Astrocyte of the spinal cord (primary cell): ENCODE data around the gene SLC6A2.

Experiments
- DNase-seq: peaks from one replicate; pipeline ENCODE4 v3.0.0; 2011; ENCODE audit warnings: low read depth, low spot score
- H3K4me3 ChIP-seq: 2 replicates; pipeline ENCODE4 v1.5.1; 2011; ENCODE audit warnings: low read depth, mild to moderate bottlenecking, low read length, moderate library complexity
- CTCF ChIP-seq: IDR thresholded peaks from 2 replicates; pipeline ENCODE4 v1.5.1; 2012; ENCODE audit warnings: low read depth, mild to moderate bottlenecking, low read length, inconsistent platforms
- in situ Hi-C: cut with HindIII; loops from 2 replicates; pipeline ENCODE4 v1.10.0; 2017; ENCODE audit warnings: low sequenced_read_pairs

The SLC6A2 gene

GRCh38 chr16:55643161-55643970 lies 12.4 kb upstream of the SLC6A2 start:
- peak; percentile 19 for TF ChIP-seq CTCF
- in situ Hi-C loops, result no loop called here
- no peak for DNase-seq

GRCh38 chr16:55645986-55646385 lies 9.8 kb upstream of the SLC6A2 start:
- no peak for TF ChIP-seq CTCF

More at GRCh38 chr16:55643161-55643970, 12.4 kb upstream of the SLC6A2 start:
- no peak overlapping the region for H3K4me3 ChIP-seq

GRCh38 chr16:55647343-55647742 lies 8.4 kb upstream of the SLC6A2 start:
- no peak for DNase-seq
- no peak for TF ChIP-seq CTCF
- in situ Hi-C loops, result no loop called here

More at GRCh38 chr16:55645986-55646385, 9.8 kb upstream of the SLC6A2 start:
- no peak for DNase-seq
- in situ Hi-C loops, result no loop called here
- no peak overlapping the region for H3K4me3 ChIP-seq

DNA sequence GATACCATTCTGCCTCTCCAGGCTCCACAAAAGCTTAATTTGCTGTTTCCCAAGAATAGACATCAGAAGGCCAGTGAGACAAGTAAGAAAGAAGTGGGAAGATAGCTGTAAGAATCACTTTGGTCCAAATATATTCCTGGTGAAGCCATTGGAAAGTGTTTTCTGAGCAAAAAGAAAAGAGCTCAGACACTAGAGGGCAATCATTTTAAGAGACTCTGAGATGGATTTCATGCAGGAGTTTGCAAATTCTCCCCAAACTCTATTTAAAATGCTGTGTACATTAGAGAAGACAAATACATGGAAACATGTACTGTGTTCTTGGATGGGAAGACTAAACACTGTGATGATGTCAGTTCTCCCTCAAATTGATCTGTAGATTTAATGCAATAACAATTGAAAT lies 8.0 kb upstream of the SLC6A2 start:
- in situ Hi-C loops, result no loop called here
- H3K4me3 ChIP-seq, result no peak overlapping the region
- no peak for TF ChIP-seq CTCF
- DNase-seq, result no peak

More at GRCh38 chr16:55647343-55647742, 8.4 kb upstream of the SLC6A2 start:
- H3K4me3 ChIP-seq, result no peak overlapping the region

GRCh38 chr16:55651841-55652824 lies 3.7 kb upstream of the SLC6A2 start:
- TF ChIP-seq CTCF, result no peak
- DNase-seq, result no peak
- H3K4me3 ChIP-seq, result no peak overlapping the region
- in situ Hi-C loops, result no loop called here

DNA sequence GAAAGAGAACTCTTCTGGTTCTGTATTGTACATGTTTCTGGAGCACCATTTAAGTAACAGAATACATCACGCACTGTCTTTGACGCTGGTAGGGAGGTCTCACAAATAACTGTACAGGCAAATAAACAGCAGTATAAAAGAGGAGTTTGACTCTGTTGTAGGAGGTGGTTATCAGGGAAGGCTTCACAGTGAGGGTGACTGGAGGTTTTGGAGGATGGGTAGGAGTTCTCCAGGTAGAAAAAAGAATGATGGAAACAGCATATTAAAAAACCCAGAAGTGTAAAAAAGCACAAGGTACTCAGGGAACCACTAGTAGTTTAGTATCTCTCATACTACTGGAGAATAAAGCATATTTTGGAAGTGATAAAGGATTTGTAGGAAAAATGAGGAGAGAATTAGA lies 2.7 kb upstream of the SLC6A2 start:
- no peak for DNase-seq
- in situ Hi-C loops, result no loop called here
- no peak overlapping the region for H3K4me3 ChIP-seq
- no peak for TF ChIP-seq CTCF
